Measurements from ENCODE around the gene GYS2.

DNA sequence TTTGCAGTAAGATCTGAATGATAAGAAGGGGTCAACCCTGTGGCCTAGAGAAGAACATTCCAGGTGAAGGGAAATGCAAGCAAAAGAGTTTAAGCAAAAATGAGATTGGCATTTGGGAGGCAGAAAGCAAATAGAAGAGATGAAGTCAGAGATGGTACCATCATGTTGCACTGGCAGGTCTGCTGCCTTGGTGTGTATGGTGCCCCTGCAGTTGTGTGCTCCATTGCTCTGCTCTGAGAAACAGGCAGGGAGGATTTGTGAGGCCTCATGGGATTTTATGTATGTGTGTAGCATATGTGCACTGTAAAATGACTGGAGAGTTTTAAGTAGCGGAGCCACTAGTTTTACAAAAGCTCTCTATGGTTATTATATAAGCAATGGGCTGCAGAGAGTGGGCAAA, 46.4 kb upstream of the GYS2 start:
- TF ChIP-seq POLR2A (IDR thresholded peaks at IDR 0.05) = no peak
- TF ChIP-seq CTCF (IDR thresholded peaks at IDR 0.05) = no peak

All from thyroid gland (tissue), 4 donors.